ENCODE measurements around the gene GPRC5B.

- no peak for TF ChIP-seq CTCF (IDR thresholded peaks at IDR 0.05)
- TF ChIP-seq POLR2A (IDR thresholded peaks at IDR 0.05), result no peak
- TF ChIP-seq EP300 (IDR thresholded peaks at IDR 0.05), result no peak
Observed at GRCh38 chr16:19833176-19833575, 51.5 kb downstream of the GPRC5B start.
